Stimulated activated CD4-positive, alpha-beta T cell treated with anti-CD3 and anti-CD28 coated beads, TNF-alpha, amount 100 ng/mL, for 4 hours (primary cell): Measurements from ENCODE around the gene IRAK1.

Experiments
- DNase-seq, 3 experiments: peaks; one replicate each; pipeline ENCODE4 v3.0.0-alpha.2; 2020; ENCODE audit warnings: low read depth in 3 of 3

IRAK1 gene

DNA sequence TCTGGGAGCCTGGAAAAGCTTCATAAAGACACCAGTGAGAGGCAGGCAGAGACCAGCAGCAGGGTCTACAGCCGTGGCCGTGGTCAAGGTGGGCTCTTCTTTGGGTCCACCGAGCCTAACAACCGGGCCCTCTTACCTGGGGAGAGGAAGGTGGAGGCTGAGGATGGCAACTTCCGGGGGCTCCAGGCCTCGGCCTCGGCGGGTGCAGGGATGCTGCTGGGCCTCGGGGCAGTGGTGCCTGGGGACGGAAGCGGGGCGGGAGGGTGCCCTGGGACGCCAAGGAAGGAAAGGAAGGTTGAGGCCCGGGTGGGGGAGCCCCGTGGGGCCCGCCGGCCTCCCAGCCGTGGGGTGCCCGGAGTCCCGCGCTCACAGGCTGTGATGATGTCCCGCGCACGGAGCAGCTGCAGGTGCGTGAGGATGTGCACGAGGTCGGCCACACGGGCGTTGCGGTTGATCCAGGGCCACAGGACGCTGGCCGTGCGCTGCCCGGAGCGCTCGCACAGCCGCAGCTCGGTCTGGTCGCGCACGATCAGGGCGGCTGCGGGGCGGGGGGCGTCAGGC, 561 bp downstream of the IRAK1 start:
- DNase-seq: no peak

DNA sequence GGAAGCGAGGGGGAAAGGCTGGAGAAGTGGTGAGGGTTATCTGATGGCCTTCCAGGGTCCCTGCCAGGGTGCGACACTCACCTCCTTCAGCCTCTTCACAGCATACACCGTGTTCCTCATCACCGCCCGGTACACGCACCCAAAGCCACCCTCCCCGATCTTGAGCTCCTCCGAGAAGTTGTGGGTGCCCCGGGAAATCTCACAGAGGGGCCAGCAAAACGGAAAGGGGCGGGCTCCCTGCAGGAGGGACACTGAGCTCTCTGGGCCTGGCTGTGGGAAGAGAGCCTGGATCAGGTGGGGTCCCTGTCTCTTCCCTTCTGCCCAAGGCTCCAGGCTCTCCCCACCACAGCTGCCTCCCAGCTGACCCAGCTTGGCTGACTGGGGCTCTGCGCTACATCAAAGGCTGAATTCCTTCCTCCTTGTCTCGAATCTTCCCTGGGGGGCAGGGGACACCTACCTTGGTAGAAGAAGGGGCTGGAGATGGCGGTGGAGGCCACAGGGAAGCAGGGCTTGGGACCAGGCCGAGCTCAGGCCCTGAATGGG, 1.1 kb downstream of the IRAK1 start:
- DNase-seq: no peak

GRCh38 chrX:154017766-154018517, 1.8 kb downstream of the IRAK1 start:
- no peak for DNase-seq

GRCh38 chrX:154016366-154017076, 3.2 kb downstream of the IRAK1 start:
- DNase-seq: no peak

DNA sequence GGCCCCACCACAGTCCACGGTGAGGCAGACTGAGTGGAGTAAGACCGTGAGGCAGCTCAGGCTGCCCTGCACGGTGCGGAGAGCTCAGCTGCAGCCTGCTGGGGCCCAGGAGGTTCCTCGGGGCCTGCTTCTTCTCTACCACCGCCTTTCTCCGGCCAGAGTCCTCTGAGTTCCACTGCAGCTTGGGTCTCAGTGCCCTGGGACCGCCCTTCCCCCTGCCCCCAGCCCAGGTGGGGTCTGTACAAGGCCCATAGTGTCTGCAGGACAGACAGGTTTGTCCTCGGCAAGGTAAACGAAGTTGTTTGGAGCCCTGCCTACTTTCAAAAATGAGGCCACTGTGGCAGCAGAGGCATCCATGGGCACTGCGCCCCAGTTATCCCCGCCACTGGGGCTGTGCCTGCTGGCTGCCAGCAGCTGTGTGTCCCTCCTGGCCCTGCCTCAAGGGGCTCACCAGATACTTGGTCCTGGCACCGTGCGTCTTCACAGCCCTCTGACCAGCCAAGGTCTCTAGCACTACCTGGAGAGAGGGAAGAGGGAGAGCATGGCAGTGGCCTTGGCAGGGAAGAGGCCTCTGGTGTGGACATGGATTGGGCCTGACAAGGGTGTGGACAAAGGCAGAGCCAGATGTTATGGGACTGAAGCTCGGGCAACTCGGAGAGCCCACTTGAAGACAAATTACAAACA, 4.0 kb downstream of the IRAK1 start:
- DNase-seq: no peak

- DNase-seq: no peak
Observed at GRCh38 chrX:154014429-154015380, 5.0 kb downstream of the IRAK1 start.

DNA sequence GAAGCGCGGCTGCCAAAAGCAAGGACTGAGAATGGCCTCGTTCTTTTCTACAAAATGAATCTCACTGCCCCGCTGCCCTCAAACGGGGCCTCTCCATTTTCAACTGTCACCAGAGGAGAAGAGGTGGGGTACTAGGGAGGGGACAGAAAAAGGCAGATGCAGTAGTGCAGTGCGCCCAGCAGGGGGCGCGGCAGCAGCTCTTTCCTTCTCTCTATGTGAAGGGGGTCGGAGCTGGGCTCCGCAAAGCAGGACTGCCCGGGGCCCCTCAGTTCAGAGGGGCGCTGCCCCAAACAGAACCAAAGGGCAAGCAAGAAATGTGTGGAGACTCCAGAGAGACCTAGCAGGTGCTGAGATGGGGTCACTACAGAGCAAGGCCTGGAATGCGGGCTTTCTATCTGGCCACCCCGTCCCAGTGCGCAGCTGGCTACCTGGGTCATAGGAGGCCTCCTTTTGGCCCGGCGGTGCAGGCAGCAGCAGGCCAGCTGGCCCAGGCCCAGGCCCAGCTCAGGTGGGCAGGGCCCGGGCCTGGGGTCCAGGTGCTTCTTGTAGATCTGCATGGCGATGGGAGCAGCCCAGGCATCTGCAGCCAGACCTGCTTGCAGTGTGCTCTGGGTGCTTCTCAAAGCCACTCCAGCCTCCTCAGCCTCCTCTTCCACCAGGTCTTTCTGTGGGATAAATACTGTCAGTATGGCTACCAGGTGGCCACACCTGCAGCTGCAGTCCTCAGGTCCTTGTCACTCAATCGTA, 5.9 kb downstream of the IRAK1 start:
- peak in 2 of 3 experiments; percentile 21 to 23 for DNase-seq

GRCh38 chrX:154013001-154013421, 6.7 kb downstream of the IRAK1 start:
- no peak for DNase-seq

DNA sequence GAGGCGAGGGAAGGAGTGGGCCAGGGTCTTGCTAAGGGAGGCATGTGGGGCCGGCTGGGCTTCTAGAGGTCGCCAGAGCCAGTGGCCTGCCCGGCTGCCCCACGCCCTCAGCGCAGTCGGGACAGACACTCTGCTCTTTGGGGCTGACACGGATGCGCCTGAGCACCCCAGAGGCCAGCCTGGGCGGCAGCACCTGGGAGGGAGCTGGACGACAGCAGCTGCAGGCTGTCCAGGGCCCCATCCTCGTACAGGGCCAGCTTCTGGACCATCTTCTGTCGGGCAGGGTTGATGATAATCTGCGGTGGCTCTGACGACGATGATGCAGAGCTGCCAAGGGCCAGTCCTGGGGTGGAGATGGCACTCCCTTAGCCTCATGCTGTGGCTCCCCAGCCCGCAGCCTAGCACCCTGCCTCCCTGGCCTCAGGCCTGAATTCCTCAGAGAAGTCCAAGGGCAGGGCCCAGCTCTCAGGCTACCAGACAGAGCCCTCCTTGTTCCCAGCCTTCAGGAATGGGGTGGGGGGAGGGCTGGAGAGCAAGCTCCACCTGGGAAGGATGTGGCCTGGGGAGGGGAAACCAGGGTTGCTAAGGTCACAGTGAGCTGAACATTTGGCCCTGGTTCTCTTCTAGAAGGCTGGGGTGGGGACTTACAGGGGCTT, 7.2 kb downstream of the IRAK1 start:
- DNase-seq: no peak

DNA sequence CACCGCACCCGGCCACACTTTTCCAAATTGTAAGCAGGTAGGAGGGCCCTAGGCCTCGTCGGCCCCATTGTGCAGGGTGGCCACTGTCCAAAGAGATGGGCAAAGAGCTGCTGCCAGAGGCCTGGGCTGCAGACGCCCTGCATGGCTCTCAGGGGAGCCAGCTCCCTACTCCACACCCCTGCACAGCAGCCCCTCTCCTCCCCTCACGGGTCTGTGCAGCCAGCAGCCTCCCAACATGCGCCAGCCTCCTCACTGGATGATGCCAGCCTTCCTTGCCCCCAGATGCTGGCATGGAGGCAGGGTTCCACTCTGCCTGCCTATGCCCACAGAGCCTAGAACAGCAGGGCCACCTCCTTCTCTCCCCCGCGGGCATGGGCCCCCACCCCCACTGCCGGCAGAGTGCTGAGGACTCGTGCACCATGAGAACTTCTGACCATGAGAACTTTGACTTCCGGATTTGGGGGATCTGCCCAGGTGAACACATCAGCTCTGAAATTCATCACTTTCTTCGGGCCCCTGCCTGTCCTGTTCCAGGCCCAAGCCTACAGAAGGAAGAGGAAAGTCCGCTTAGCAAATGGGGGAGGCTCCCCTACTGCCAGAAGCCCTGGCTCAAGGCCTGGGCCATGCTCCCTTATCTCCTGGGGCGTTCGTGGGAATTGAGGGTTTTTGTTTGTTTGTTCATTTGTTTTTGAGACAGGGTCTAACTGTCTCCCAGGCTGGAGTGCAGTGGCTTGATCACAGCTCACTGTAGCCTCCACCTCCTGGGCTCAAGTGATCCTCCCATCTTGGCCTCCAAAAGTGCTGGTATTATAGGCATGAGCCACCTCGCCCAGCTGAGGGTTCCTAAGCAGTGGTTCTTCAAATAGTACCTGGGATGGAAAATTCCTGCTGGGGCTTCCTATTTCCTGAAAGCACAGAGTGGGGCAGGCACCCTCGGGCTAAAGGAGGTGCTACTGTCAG, 8.0 kb downstream of the IRAK1 start:
- no peak for DNase-seq

DNA sequence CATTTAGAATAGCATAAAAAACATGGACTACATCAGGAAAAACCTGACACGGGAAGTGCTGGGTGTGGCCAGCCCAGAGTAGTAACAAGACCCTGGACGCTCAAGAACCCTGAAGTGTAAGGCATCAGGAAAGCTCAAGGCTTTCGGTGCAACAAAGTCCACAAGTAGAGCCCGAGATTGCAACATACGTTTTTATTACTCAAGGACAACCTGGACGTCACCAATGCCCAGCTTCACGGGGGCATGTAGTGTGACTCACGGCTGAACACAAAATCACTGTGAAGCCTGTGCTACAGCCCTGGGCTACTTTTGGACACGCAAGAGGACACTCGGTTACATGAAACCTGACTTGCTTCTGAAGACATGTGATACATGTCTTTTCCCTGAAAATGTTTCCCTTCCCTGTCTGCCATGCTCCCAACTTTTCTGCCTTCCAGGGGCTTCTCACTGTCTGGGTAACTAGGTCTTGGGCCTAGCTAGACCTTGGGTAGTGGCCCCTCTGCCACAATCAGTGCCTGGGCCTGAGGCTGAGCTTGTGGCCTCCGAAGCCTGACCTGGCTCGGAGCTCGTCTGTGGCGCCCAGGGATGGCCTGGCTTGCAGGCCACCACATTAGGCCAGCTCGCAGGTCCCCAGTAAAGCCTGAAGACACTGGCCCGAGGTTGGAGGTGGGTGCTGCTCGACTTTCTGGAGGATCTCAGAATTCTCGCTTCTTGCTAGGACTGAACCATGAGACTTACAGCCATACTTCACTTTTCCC, 9.2 kb downstream of the IRAK1 start:
- no peak for DNase-seq

DNA sequence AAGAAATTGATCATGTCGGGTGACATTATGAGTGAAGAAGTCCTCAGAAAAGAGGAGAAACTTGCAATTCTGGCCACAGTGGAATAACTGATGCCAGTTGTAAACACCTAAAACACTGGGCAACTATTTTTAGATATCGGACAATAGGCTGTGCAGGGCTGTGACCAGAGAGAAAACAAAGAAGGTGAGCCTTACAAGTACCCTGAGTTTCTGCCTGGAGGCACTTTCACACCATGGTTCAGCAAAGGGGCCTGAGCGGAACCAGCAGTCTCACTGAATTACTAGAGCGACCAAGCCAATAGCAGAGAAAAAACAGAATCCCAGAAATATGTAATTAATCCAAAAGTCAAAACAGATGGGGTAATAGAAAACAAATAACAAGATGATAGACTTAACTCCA, 11.2 kb downstream of the IRAK1 start:
- DNase-seq: no peak

DNA sequence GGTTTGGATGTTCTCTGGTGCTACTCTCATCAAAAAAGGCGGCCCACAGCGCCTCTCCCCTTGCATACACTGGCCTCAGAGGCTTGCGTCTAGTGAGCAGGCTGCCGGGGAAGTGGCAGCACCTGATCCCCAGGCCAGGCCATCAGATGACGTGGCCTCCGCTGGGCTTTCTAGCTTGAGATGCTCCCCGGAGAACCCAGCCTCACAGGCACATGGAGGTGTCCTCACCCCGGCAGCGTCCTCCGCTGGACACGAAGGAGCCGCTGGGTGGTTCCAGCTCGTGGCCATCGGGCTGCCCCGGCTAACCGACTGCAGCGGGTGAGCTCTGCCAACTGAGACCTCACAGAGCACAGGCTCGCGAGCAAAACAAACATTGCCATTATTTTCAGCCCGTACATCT, 12.8 kb downstream of the IRAK1 start:
- DNase-seq: no peak

GRCh38 chrX:154004315-154004714, 15.4 kb downstream of the IRAK1 start:
- DNase-seq: no peak

GRCh38 chrX:154002215-154002719, 17.4 kb downstream of the IRAK1 start:
- DNase-seq: no peak

GRCh38 chrX:154000051-154000450, 19.7 kb downstream of the IRAK1 start:
- no peak for DNase-seq

DNA sequence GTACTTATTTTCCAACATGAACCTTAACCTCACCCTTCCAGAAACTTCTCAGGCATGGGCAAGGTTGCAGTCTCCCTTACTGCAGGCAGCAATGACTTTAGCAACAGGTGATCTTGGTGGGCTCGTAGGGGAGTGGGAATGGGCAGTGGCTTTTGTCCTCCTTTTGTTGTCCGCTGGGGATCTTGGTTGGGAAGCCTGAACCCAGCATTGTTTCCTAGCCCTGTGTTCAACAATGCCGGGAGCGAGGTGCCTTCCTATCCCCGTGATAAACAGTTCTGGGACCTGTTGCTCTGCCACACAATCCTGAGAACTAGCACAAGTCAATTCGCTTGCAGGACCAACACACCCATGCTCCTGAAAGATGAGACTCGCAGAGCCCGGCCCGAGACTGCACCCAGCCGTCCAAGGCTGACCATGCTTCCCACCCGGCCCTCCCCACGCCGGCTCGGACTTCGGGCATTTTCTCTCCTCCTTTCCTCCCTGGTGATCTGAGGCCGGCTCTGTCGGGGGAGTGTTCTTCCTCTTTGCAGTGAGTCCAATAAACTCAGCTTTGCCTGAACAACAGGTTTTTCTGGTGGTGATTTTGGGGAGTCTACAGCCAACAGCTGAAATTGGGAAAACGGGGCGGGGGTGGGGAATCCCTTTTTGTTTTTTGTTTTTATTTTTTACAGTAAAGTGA, 20.2 kb downstream of the IRAK1 start:
- no peak for DNase-seq
